Endothelial cell (in vitro differentiated cells): Measurements from ENCODE around the gene CA12. TPM values are rescaled to one million over a fixed set of nuclear protein-coding genes. Genes with fewer than 3 reads are reported as not detected.

Experiments
- DNase-seq: peaks from one replicate; pipeline ENCODE4 v3.0.0; 2021; ENCODE audit warnings: low spot score
- H3K27ac Mint-ChIP-seq: one replicate; pipeline ENCODE4 v1.8.0; 2021; ENCODE audit warnings: mixed read lengths, inconsistent platforms; ENCODE audit not compliant: unreplicated experiment
- H3K27me3 Mint-ChIP-seq: one replicate; pipeline ENCODE4 v1.8.0; 2021; ENCODE audit warnings: mild to moderate bottlenecking, moderate library complexity, mixed read lengths, inconsistent platforms; ENCODE audit not compliant: unreplicated experiment
- H3K36me3 Mint-ChIP-seq: one replicate; pipeline ENCODE4 v1.8.0; 2021; ENCODE audit warnings: mild to moderate bottlenecking, low read depth, mixed read lengths, inconsistent platforms; ENCODE audit not compliant: unreplicated experiment
- H3K4me1 Mint-ChIP-seq: one replicate; pipeline ENCODE4 v1.8.0; 2021; ENCODE audit warnings: mild to moderate bottlenecking, mixed read lengths, inconsistent platforms; ENCODE audit not compliant: unreplicated experiment
- H3K4me3 Mint-ChIP-seq: one replicate; pipeline ENCODE4 v1.8.0; 2021; ENCODE audit warnings: mild to moderate bottlenecking, mixed read lengths, inconsistent platforms; ENCODE audit not compliant: unreplicated experiment
- H3K9me3 Mint-ChIP-seq: one replicate; pipeline ENCODE4 v1.8.0; 2021; ENCODE audit warnings: mixed read lengths, inconsistent platforms; ENCODE audit not compliant: unreplicated experiment
- total RNA-seq: library from RNA; stranded (reverse); fragmentation: NEBNext Ultra II Directional; extraction: Animal tissue kit (Norgen Biotek cat#: 25700); gene quantifications from one replicate; pipeline ENCODE4 v1.2.1, GENCODE V29; 2021; ENCODE audit not compliant: unreplicated experiment
- TF ChIP-seq, protein P1 (sequence below): fragments of 200-600 bp; sonication (generic); IDR thresholded peaks from one replicate; pipeline ENCODE4 v1.5.0; 2021; ENCODE audit warnings: antibody characterized with exemption; ENCODE audit not compliant: unreplicated experiment

Gene CA12
- total RNA-seq, 1 donor from 2014 or later = 0.44 TPM

- Mint-ChIP-seq H3K27me3 (no peaks in the 10 kb centered on the region), H3K9me3 (no peaks in the 10 kb centered on the region), H3K27ac (peak overlapping the region; percentile 20), H3K36me3 (peaks cover 5% of the 10 kb centered on the region), H3K4me3 (no peak overlapping the region), H3K4me1 (peaks cover 9% of the 10 kb centered on the region)
- TF ChIP-seq, protein P1, sequence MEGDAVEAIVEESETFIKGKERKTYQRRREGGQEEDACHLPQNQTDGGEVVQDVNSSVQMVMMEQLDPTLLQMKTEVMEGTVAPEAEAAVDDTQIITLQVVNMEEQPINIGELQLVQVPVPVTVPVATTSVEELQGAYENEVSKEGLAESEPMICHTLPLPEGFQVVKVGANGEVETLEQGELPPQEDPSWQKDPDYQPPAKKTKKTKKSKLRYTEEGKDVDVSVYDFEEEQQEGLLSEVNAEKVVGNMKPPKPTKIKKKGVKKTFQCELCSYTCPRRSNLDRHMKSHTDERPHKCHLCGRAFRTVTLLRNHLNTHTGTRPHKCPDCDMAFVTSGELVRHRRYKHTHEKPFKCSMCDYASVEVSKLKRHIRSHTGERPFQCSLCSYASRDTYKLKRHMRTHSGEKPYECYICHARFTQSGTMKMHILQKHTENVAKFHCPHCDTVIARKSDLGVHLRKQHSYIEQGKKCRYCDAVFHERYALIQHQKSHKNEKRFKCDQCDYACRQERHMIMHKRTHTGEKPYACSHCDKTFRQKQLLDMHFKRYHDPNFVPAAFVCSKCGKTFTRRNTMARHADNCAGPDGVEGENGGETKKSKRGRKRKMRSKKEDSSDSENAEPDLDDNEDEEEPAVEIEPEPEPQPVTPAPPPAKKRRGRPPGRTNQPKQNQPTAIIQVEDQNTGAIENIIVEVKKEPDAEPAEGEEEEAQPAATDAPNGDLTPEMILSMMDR = no peak
- no peak for DNase-seq
Observed at GRCh38 chr15:63308947-63309346, 72.7 kb downstream of the CA12 start.

- no peaks in the 10 kb centered on the region for H3K9me3 Mint-ChIP-seq
- peaks cover 8% of the 10 kb centered on the region for H3K4me1 Mint-ChIP-seq
- no peak overlapping the region for H3K27ac Mint-ChIP-seq
- H3K4me3 Mint-ChIP-seq = no peak overlapping the region
- TF ChIP-seq, protein P1 = no peak
- H3K36me3 Mint-ChIP-seq = peaks cover 5% of the 10 kb centered on the region
- no peak for DNase-seq
- no peaks in the 10 kb centered on the region for H3K27me3 Mint-ChIP-seq
Observed at GRCh38 chr15:63308491-63308890, 73.2 kb downstream of the CA12 start.

DNA sequence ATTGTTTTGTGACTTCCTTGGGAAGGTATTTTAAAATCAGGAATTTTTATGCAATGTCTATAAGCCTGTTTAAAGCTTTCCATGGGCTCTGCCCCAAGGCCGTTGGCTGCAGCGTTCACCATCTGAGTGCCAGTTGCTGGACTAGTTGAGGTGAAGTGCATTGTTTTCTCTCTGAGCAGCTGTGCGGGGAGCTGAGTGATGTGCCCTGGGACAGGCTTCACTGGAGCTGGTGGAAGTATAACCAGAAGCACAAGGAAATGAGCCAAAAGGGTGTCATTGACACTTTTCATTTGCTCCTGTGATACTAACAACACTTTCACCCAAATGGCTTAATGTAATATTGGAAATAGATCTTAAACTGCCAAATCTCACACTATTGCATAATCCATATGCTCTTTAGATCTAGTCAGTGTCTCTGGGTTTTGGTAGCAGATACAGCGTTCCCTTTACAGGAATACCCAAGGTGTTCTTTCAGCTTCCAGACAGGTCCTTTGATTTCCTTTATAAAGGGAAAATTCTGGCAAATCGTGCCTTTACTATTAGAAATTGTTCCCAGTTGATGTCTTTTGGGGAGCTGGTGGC lies 75.1 kb downstream of the CA12 start:
- no peak for DNase-seq
- H3K4me1 Mint-ChIP-seq = peaks cover 5% of the 10 kb centered on the region
- H3K4me3 Mint-ChIP-seq = no peak overlapping the region
- H3K36me3 Mint-ChIP-seq = peaks cover 5% of the 10 kb centered on the region
- no peaks in the 10 kb centered on the region for H3K9me3 Mint-ChIP-seq
- TF ChIP-seq, protein P1 = no peak
- H3K27ac Mint-ChIP-seq = no peak overlapping the region
- no peaks in the 10 kb centered on the region for H3K27me3 Mint-ChIP-seq

GRCh38 chr15:63305260-63305659 lies 76.4 kb downstream of the CA12 start:
- Mint-ChIP-seq H3K27ac (no peak overlapping the region), H3K4me1 (peaks cover 5% of the 10 kb centered on the region), H3K36me3 (peaks cover 5% of the 10 kb centered on the region), H3K27me3 (no peaks in the 10 kb centered on the region), H3K9me3 (no peaks in the 10 kb centered on the region), H3K4me3 (no peak overlapping the region)
- no peak for DNase-seq
- TF ChIP-seq, protein P1 = no peak

GRCh38 chr15:63301088-63301487 lies 80.6 kb downstream of the CA12 start:
- Mint-ChIP-seq H3K4me1 (peaks cover 3% of the 10 kb centered on the region), H3K9me3 (no peaks in the 10 kb centered on the region), H3K36me3 (peaks cover 9% of the 10 kb centered on the region), H3K27ac (no peak overlapping the region), H3K4me3 (no peak overlapping the region), H3K27me3 (peaks cover 1% of the 10 kb centered on the region)
- TF ChIP-seq, protein P1 = no peak
- DNase-seq = no peak
